ENCODE results near the gene CLEC6A.
"Not testable (repeated sequence)": the region's sequence is repeated elsewhere in the genome, so short reads cannot be mapped to it uniquely, and the experiment has no call there.

CLEC6A gene

GRCh38 chr12:8496074-8496473 lies 40.3 kb downstream of the CLEC6A start:
- not testable (repeated sequence) for DNase-seq

- no peak for DNase-seq
Measured at GRCh38 chr12:8499616-8500015, 43.9 kb downstream of the CLEC6A start.

GRCh38 chr12:8501720-8502119 lies 46.0 kb downstream of the CLEC6A start:
- no peak for DNase-seq

- no peak for DNase-seq
Measured at GRCh38 chr12:8504351-8504750, 48.6 kb downstream of the CLEC6A start.

- DNase-seq: no peak
Measured at GRCh38 chr12:8507596-8507995, 51.8 kb downstream of the CLEC6A start.

GRCh38 chr12:8508223-8508622 lies 52.5 kb downstream of the CLEC6A start:
- DNase-seq: no peak

GRCh38 chr12:8508910-8509841 lies 53.4 kb downstream of the CLEC6A start:
- DNase-seq: no peak

GRCh38 chr12:8513256-8513655 lies 57.5 kb downstream of the CLEC6A start, which contains the start of gene CLEC4D:
TSS of gene CLEC4D (plus strand) at chr12:8513503. CDS start at chr12:8513733, 230 bp downstream.
- DNase-seq: no peak

GRCh38 chr12:8517971-8518370 lies 62.2 kb downstream of the CLEC6A start:
- no peak for DNase-seq

- DNase-seq: no peak
Measured at GRCh38 chr12:8519171-8519570, 63.4 kb downstream of the CLEC6A start.

- DNase-seq: no peak
Measured at GRCh38 chr12:8527250-8528130, 71.7 kb downstream of the CLEC6A start.
